Tongue (tissue), 3 donors: ENCODE data around the gene SGSM2. TPM values are rescaled to one million over a fixed set of nuclear protein-coding genes. Genes with fewer than 3 reads are reported as not detected.
A peak's percentile ranks its signal among the peaks of the same experiment; 100 is the strongest.

Experiments used
- DNase-seq: peaks from one replicate; pipeline ENCODE4 v3.0.0-alpha.2; 2015
- small RNA-seq: library from RNA; depleted of rRNA; stranded (forward); fragments of <200 nt; gene quantifications from one replicate; pipeline ENCODE3, GENCODE V24; 2014; ENCODE audit warnings: low replicate concordance
- total RNA-seq: library from RNA; depleted of rRNA; stranded (reverse); fragments of >200 nt; gene quantifications from one replicate; pipeline ENCODE4 v1.2.3, GENCODE V29; 2014

SGSM2 gene
- total RNA-seq, 1 donor from 2014 or later, result 53.0 TPM

- DNase-seq, result peak; percentile 45
Measured at GRCh38 chr17:2423271-2423670, 86.0 kb downstream of the SGSM2 start.

GRCh38 chr17:2427215-2427614 is 89.9 kb downstream of the SGSM2 start:
- no peak for DNase-seq

GRCh38 chr17:2427910-2428309 is 90.6 kb downstream of the SGSM2 start:
- no peak for DNase-seq

Small RNAs within 50 kb of the gene (small RNA-seq; reads per million reads assigned to genes)
- gene AC006435.3, result not detected
- gene AC006435.4, result not detected
- 593 reads per million, percentile 98 among the genes with 10 or more reads in this experiment for gene SNORD91A
- gene SNORD91B, result 97.6 reads per million, percentile 97 among the genes with 10 or more reads in this experiment

Other genes starting within 250 kb of the SGSM2 start
- 42.9 TPM for gene SMG6, start 33.7 kb upstream of the SGSM2 start, total RNA-seq
- gene SRR, start 33.6 kb upstream of the SGSM2 start, total RNA-seq, result 19.2 TPM
- 77.8 TPM for gene TSR1, start 1.0 kb upstream of the SGSM2 start, total RNA-seq
- gene MNT, start 63.6 kb downstream of the SGSM2 start, total RNA-seq, result 10.2 TPM
- gene METTL16, start 174.4 kb downstream of the SGSM2 start, total RNA-seq, result 38.6 TPM